CD4-positive, alpha-beta T cell treated with Interleukin-17A for 1 hour (primary cell): ENCODE measurements around the gene ZNF785.
A peak's percentile ranks its signal among the peaks of the same experiment; 100 is the strongest.
"Not testable (repeated sequence)": the region's sequence is repeated elsewhere in the genome, so short reads cannot be mapped to it uniquely, and the experiment has no call there.

Experiments used
- DNase-seq: peaks from one replicate; pipeline ENCODE4 v3.0.0-alpha.2; 2020

ZNF785 gene

GRCh38 chr16:30585400-30586191 is at the start of gene ZNF785:
ZNF785 (minus strand) TSS chr16:30585697; CDS start chr16:30585611, 86 bp downstream.
- DNase-seq, result peak; percentile 97

- no peak for DNase-seq
These were observed 48.0 kb upstream of the ZNF785 start for GRCh38 chr16:30633526-30633925.

- not testable (repeated sequence) for DNase-seq
These were observed 47.0 kb upstream of the ZNF785 start for GRCh38 chr16:30632454-30632853.

GRCh38 chr16:30628628-30629540 is 43.4 kb upstream of the ZNF785 start:
- peak; percentile 89 for DNase-seq

- no peak for DNase-seq
These were observed 40.7 kb upstream of the ZNF785 start for GRCh38 chr16:30626236-30626635.

GRCh38 chr16:30623536-30624283 is 38.2 kb upstream of the ZNF785 start:
- DNase-seq, result no peak

- DNase-seq, result no peak
These were observed 37.0 kb upstream of the ZNF785 start for GRCh38 chr16:30622455-30623032.

- no peak for DNase-seq
These were observed 36.3 kb upstream of the ZNF785 start for GRCh38 chr16:30621765-30622164.

GRCh38 chr16:30620169-30620568 is 34.7 kb upstream of the ZNF785 start:
- DNase-seq, result no peak

GRCh38 chr16:30619638-30620037 is 34.1 kb upstream of the ZNF785 start:
- no peak for DNase-seq

GRCh38 chr16:30619202-30619601 is 33.7 kb upstream of the ZNF785 start:
- no peak for DNase-seq

- peak; percentile 76 for DNase-seq
These were observed 30.0 kb upstream of the ZNF785 start for GRCh38 chr16:30615358-30616091.

- DNase-seq, result peak; percentile 98
These were observed 24.7 kb upstream of the ZNF785 start, which contains the start of gene ZNF689 for GRCh38 chr16:30609926-30610839. ZNF689 (minus strand) TSS chr16:30610389; CDS start chr16:30610041, 348 bp downstream.

GRCh38 chr16:30609002-30609925 is 23.8 kb upstream of the ZNF785 start:
- DNase-seq, result peak; percentile 48

GRCh38 chr16:30606004-30606403 is 20.5 kb upstream of the ZNF785 start:
- DNase-seq, result no peak

- DNase-seq, result no peak
These were observed 19.7 kb upstream of the ZNF785 start for GRCh38 chr16:30605158-30605557.

- no peak for DNase-seq
These were observed 18.9 kb upstream of the ZNF785 start for GRCh38 chr16:30604316-30604947.

- DNase-seq, result no peak
These were observed 18.4 kb upstream of the ZNF785 start for GRCh38 chr16:30603945-30604315.
